DMS153 (cell line): ENCODE results near the gene RICTOR.
"Not testable (repeated sequence)": the region's sequence is repeated elsewhere in the genome, so short reads cannot be mapped to it uniquely, and the experiment has no call there.

ENCODE experiments used
- DNase-seq: peaks from one replicate; lab custom pipeline; 2025; lab: John Stamatoyannopoulos, UW

Gene RICTOR

DNA sequence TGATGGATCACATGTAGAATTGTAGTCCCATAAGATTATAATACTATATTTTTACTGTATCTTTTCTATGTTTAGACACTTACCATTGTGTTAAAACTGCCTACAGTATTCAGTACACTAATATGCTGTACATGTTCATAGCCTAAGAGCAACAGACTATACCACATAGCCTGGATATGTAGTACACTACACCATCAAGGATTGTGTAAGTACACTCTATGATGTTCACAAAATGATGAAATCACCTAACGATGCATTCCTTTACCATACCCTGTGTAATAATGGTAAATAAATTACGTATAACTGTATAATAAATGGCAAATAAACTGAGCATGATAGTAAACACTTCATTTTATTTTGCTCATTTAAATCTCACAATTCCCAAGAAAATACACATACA is 60.3 kb downstream of the RICTOR start:
- DNase-seq, result no peak

DNA sequence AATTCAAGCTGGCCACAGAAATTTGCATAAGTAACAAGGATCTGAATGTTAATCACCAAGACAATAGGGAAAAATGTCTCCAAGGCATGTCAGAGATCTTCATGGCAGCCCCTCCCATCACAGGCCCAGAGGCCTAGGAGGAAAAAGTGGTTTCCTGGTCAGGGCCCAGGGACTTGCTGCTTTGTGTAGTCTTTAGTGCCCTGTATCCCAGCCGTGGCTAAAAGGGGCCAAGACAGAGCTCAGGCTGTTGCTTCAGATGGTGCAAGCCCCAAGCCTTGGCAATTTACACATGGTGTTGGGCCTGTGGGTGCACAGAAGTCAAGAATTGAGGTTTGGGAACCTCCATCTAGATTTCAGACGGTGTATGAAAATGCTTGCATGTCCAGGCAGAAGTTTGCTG is 63.2 kb downstream of the RICTOR start:
- not testable (repeated sequence) for DNase-seq

DNA sequence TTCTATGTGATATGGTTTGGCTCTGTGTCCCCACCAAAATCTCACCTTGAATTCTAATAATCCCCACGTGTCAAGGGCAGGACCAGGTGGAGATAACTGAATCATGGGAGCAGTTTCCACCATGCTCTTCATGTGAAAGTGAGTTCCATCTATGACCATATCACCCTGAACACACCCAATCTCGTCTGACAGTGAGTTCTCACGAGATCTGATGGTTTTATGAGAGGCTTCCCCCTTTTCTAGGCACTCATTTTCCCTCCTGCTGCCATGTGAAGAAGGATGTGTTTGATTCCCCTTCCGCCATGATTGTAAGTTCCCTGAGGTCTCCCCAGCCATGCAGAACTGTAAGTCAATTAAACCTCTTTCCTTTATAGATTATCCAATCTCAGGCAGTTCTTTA is 64.2 kb downstream of the RICTOR start:
- no peak for DNase-seq

GRCh38 chr5:39009280-39009679 is 64.9 kb downstream of the RICTOR start:
- DNase-seq, result no peak

- DNase-seq, result no peak
Observed at GRCh38 chr5:39006650-39007049, 67.5 kb downstream of the RICTOR start.

GRCh38 chr5:39005566-39006232 is 68.5 kb downstream of the RICTOR start:
- no peak for DNase-seq

GRCh38 chr5:39001683-39002082 is 72.5 kb downstream of the RICTOR start:
- no peak for DNase-seq

DNA sequence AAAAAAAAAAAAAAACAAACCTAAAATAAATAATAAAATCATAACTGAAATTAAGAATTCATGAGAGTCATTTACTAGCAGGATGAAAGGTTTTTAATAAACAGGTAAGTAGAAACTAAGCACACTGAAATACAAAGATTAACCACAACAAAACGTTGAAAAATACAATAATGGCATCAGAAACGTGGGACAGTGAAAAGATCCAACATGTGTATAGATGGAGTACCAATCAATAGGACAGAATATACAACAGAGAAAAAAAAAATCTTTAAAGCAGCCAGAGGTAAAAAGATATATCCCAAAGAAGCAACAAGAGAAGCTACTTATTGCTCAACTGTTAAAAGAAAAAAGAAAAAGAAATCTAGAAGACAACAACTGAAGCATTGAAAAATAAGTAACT is 75.2 kb downstream of the RICTOR start:
- DNase-seq, result no peak

GRCh38 chr5:38997591-38997990 is 76.6 kb downstream of the RICTOR start:
- no peak for DNase-seq

GRCh38 chr5:38996123-38996522 is 78.1 kb downstream of the RICTOR start:
- no peak for DNase-seq

DNA sequence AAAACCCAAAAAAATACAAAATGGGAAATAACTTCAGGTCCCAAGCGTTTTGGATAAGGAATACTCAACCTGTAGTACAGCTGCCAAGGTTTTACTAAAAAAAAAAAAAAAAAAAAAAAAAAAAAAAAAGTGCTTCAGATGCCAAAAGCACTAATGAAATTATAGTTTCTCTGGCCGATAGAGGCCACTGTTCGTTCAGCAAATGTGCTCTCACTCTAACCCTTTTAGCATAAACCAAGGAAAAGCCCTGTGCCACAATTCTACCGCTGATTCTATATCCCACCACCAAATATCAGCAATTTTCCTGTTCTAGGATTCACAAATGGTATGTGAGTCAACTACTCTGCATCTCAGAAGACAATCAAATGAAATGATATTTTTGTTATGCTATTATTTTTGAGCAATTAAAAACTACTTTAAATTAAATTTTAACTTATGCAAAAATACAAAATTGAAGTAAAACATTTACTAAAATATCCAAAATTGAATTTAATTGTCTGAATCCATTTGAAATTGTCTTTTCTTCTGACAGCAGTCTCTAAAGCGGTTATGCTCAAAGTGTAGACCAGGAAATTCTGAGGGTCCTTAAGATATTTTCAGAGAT is 79.8 kb downstream of the RICTOR start:
- DNase-seq, result no peak

DNA sequence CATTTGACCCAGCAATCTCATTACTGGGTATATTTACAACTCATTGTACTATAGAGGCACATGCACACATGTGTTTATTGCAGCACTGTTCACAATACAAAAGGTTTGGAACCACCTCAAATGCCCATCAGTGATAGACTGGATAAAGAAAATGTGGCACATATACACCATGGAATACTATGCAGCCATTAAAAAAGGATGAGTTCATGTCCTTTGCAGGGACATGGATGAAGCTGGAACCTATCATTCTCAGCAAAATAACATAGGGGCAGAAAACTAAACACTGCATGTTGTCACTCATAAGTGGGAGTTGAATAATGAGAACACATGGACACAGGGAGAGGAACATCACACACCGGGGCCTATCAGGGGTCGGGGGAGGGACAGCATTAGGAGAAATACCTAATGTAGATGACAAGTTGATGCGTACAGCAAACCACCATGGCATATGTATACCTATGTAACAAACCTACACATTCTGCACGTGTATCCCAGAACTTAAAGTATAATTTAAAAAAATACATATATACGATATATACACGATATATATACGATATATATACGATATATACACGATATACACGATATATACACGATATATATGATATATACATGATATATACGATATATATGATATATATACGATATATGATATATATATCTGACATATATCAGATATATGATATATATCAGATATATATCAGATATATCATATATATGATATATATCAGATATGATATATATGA is 84.1 kb downstream of the RICTOR start:
- not testable (repeated sequence) for DNase-seq

GRCh38 chr5:38985909-38986452 is 88.2 kb downstream of the RICTOR start:
- no peak for DNase-seq

GRCh38 chr5:38979535-38979934 is 94.7 kb downstream of the RICTOR start:
- DNase-seq, result no peak

GRCh38 chr5:38978036-38978435 is 96.2 kb downstream of the RICTOR start:
- DNase-seq, result no peak

DNA sequence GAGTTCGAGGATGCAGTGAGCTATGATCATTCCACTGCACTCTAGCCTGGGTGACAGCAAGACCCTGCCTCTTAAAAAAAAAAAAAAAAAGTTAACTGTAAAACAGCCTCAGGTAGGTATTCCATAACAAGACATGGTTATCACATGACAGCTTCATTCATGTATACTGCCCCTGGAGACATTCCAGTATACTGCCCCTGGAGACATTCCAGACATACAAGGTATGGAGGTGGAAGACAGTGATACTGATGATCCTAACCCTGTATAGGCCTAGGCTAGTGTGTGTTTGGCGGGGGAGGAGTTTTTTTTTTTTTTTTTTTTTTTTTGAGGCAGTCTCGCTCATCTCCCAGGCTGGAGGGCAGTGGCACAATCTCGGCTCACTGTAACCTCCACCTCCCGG is 105.5 kb downstream of the RICTOR start:
- DNase-seq, result no peak

DNA sequence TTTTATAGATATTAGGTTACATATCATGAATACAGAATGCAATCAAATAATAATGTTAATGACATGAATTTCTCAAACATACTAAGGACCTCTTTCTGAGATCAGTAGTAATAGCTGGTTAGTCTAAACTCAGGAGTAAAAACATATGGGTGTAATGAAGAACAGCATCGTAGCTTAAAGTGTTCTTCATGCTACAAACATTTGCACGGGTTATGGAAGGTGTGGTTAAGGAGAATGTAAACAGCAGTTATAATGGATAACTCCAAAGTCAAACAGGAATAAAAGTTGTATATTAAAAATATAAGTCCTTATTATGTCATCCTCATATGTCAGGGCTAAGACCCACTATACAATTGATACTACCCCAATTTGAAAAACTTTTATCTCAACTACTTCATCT is 112.5 kb downstream of the RICTOR start:
- DNase-seq, result no peak

DNA sequence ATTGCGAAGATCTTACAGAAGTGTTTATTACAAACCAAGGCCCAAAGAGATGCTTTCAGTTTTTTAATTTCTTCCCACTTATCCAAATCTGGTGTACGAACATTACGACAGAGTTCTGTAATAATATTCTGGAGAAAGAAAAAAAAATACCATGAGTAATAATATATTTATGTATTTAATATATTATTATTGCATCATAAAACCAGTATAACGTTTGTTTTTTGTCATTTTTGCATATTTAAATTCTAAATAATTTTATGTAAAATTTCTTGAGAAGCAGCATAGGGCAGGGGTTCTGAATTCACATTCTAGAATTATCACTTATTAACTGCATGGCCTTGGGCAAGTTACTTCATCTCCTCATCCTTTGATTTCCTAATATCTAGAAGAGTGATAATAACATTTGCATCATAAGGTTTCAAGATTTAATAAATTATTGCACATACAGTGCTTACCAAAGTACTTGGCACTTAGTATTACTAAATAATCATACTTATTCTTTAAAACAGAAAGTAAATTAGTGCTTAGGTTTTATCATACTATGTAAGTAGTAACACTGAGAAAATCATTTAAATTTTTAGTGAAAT is 120.7 kb downstream of the RICTOR start:
- no peak for DNase-seq

- DNase-seq, result no peak
Observed at GRCh38 chr5:38948501-38948900, 125.7 kb downstream of the RICTOR start.

GRCh38 chr5:38944282-38944681 is 129.9 kb downstream of the RICTOR start:
- DNase-seq, result no peak

DNA sequence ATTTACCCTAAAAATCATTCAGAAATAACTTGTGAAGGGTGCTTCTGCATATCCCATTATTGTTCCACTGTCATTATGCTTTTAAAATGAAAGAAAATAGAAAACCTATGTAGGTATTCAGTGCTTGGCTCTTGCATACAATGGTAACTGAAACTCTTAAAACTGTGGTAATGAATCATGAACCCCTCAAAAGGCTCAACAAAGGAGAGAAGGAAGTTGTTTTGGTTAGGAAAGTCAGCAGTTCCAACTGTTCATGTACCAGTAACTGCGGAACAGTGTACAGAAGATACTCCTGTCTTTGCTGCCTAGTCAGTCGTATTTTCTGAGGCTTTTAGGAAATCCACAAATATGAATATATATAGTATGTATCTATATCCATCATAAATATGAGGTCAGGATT is 132.3 kb downstream of the RICTOR start:
- DNase-seq, result no peak

DNA sequence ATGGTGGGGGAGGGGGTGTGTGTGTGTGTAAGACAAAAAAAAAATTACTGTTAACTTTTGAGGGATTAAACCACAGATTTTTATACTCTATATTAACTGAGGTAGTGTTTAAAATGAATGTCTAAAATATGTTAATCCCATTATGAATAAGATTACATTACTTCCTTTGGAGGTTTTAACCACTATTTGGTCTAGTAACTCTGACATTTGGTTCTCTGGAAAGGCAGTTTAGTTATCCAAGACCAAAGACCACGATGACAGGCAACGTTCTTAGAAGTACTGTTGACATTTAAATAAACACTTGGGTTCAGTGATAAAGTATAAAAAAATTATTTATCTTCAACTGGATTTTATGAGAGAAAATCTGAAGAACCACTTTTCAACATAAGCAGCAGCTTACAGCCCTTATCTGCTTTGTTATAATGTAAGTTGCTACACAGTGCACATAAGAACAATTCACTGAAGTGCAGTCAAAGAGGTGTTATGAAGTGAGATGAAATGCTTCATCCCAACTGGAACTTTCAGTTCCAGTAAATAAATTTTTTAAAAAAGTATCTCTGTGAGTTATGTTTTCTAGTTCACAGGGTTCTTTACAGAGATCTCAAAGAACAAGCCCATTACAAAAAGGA is 133.9 kb downstream of the RICTOR start:
- no peak for DNase-seq
